ENCODE data around the gene TMEM200B.

DNA sequence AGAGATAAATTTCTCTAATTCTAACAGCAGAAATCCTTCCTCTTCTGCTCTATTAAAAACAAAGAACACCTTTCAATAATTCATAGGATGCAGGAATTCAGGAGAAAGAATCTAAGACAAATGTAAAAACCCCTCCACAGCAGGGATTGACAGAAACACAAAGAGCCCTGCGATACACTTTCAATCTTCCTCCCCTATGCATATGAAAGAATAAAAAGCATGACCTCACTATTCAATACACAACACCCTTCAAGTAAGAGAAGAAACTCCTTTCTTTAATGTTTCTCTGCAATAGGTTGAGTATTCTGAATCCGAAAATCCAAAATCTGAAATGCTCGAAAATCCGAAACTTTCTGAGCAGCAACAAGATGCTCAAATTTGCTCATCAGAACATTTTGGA is 40.9 kb upstream of the TMEM200B start:
- TF ChIP-seq, protein P1, sequence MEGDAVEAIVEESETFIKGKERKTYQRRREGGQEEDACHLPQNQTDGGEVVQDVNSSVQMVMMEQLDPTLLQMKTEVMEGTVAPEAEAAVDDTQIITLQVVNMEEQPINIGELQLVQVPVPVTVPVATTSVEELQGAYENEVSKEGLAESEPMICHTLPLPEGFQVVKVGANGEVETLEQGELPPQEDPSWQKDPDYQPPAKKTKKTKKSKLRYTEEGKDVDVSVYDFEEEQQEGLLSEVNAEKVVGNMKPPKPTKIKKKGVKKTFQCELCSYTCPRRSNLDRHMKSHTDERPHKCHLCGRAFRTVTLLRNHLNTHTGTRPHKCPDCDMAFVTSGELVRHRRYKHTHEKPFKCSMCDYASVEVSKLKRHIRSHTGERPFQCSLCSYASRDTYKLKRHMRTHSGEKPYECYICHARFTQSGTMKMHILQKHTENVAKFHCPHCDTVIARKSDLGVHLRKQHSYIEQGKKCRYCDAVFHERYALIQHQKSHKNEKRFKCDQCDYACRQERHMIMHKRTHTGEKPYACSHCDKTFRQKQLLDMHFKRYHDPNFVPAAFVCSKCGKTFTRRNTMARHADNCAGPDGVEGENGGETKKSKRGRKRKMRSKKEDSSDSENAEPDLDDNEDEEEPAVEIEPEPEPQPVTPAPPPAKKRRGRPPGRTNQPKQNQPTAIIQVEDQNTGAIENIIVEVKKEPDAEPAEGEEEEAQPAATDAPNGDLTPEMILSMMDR (IDR thresholded peaks at IDR 0.05; ENCODE audit: insufficient read depth, low read length): no peak
- TF ChIP-seq POLR2AphosphoS5 (IDR thresholded peaks at IDR 0.05; ENCODE audit: low read depth): no peak

Measured in HL-60 (cell line).